Endodermal cell (in vitro differentiated cells): ENCODE results near the gene SNRNP27. TPM values are rescaled to one million over a fixed set of nuclear protein-coding genes. Genes with fewer than 3 reads are reported as not detected.

ENCODE experiments used
- DNase-seq: peaks from one replicate; pipeline ENCODE4 v3.0.0-alpha.2; 2017
- H3K27ac ChIP-seq: 2 replicates; pipeline ENCODE4 v1.5.1; 2013; ENCODE audit warnings: mild to moderate bottlenecking, low read depth, low read length, moderate library complexity
- H3K27me3 ChIP-seq: 2 replicates; pipeline ENCODE4 v1.6.1; 2013; ENCODE audit warnings: mild to moderate bottlenecking, low read length, moderate library complexity; ENCODE audit not compliant: insufficient read depth, control insufficient read depth, poor library complexity, severe bottlenecking
- H3K36me3 ChIP-seq: 2 replicates; pipeline ENCODE4 v1.7.0; 2013; ENCODE audit warnings: mild to moderate bottlenecking, low read length, moderate library complexity; ENCODE audit not compliant: control insufficient read depth, insufficient read depth
- H3K4me1 ChIP-seq: one replicate; pipeline ENCODE4 v1.7.0; 2013; ENCODE audit warnings: low read length; ENCODE audit not compliant: control insufficient read depth, insufficient read depth
- H3K4me3 ChIP-seq: 2 replicates; pipeline ENCODE4 v1.5.1; 2013; ENCODE audit warnings: mild to moderate bottlenecking, low read length, moderate library complexity
- H3K9ac ChIP-seq: 2 replicates; pipeline ENCODE4 v1.6.1; 2013; ENCODE audit warnings: mild to moderate bottlenecking, low read length, moderate library complexity; ENCODE audit not compliant: poor library complexity, severe bottlenecking; ENCODE audit errors: extremely low read depth
- H3K9me3 ChIP-seq: 2 replicates; pipeline ENCODE4 v1.6.1; 2013; ENCODE audit warnings: mild to moderate bottlenecking, low read length, moderate library complexity; ENCODE audit not compliant: control insufficient read depth
- H3K27ac Mint-ChIP-seq: 2 replicates; pipeline ENCODE4 v1.8.0; 2020; ENCODE audit warnings: mixed read lengths
- H3K27me3 Mint-ChIP-seq: 2 replicates; pipeline ENCODE4 v1.8.0; 2021; ENCODE audit warnings: mild to moderate bottlenecking, mixed read lengths; ENCODE audit not compliant: insufficient read depth
- H3K36me3 Mint-ChIP-seq: 2 replicates; pipeline ENCODE4 v1.8.0; 2020; ENCODE audit warnings: low read depth, mixed read lengths
- H3K4me1 Mint-ChIP-seq: 2 replicates; pipeline ENCODE4 v1.8.0; 2020; ENCODE audit warnings: mixed read lengths
- H3K4me3 Mint-ChIP-seq: 2 replicates; pipeline ENCODE4 v1.8.0; 2020; ENCODE audit warnings: mild to moderate bottlenecking, moderate library complexity, mixed read lengths
- H3K9me3 Mint-ChIP-seq: 2 replicates; pipeline ENCODE4 v1.8.0; 2020; ENCODE audit warnings: mild to moderate bottlenecking, mixed read lengths
- WGBS, 2 experiments: methylation state at CpG; one replicate each; pipeline versions ENCODE4 v1.1.5 to v1.1.7; 2013; ENCODE audit warnings: missing lambda C conversion rate in 2 of 2, mixed read lengths in 1 of 2; ENCODE audit not compliant: insufficient coverage in 1 of 2, insufficient read length in 1 of 2; 5-methylcytosine and 5-hydroxymethylcytosine counted together
- long read RNA-seq, 4 experiments: library from polyadenylated mRNA in 2 of 4; library from RNA in 1 of 4; library from capped mRNA in 1 of 4; stranded (forward) in 3 of 4; unstranded in 1 of 4; transcript quantifications; one replicate each; pipeline ENCODE4 v2.0.0, GENCODE V29; 2020 to 2021; ENCODE audit warnings: inconsistent platforms in 1 of 4
- polyA plus RNA-seq, 2 experiments: library from polyadenylated mRNA; stranded (reverse); fragments of 50-300 nt; gene quantifications; one replicate each; pipeline ENCODE4 v1.2.3, GENCODE V29; 2013
- total RNA-seq, 2 donors: library from RNA; stranded (reverse); fragmentation: NEBNext Ultra II Directional in 1 of 2; extraction: Animal tissue kit (Norgen Biotek cat#: 25700) in 1 of 2; gene quantifications; 2 replicates in 1 of 2; 3 replicates in 1 of 2; pipeline ENCODE4 v1.2.1, GENCODE V29; 2021
- TF ChIP-seq, protein P1 (sequence below): fragments of 200-600 bp; sonication (generic); conservative IDR thresholded peaks from 2 replicates; pipeline ENCODE4 v1.5.0; 2021; ENCODE audit warnings: antibody characterized with exemption, mild to moderate bottlenecking

SNRNP27 gene, protein sequence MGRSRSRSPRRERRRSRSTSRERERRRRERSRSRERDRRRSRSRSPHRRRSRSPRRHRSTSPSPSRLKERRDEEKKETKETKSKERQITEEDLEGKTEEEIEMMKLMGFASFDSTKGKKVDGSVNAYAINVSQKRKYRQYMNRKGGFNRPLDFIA
- 10 to 100 TPM; 56.2 to 64.9 TPM for total RNA-seq
- polyA plus RNA-seq (2013, experiment 1 of 2): 58.2 TPM
- polyA plus RNA-seq (2013, experiment 2 of 2): 53.0 TPM
- long read RNA-seq, experiment 1, transcript SNRNP27-201 (6 exons, 1,802 nt): major isoform, 13 of 28 reads
- long read RNA-seq, experiment 1, partial matches to known transcripts: 13 of 28 reads
- long read RNA-seq, experiment 1, other reads (novel, unspliced or antisense): 1 of 28 reads
- long read RNA-seq, experiment 2, transcript SNRNP27-203 (7 exons, 766 nt): minor isoform, 6 of 70 reads
- long read RNA-seq, experiment 2, transcript SNRNP27-201 (6 exons, 1,802 nt): major isoform, 64 of 70 reads
- long read RNA-seq, experiment 2, partial matches to known transcripts: 0 of 70 reads
- long read RNA-seq, experiment 2, other reads (novel, unspliced or antisense): 0 of 70 reads
- long read RNA-seq, experiment 3, transcript SNRNP27-201 (6 exons, 1,802 nt): major isoform, 93 of 100 reads
- long read RNA-seq, experiment 3, partial matches to known transcripts: 5 of 100 reads
- long read RNA-seq, experiment 3, other reads (novel, unspliced or antisense): 1 of 100 reads
- long read RNA-seq, experiment 4, transcript SNRNP27-201 (6 exons, 1,802 nt): major isoform, 76 of 79 reads
- long read RNA-seq, experiment 4, partial matches to known transcripts: 2 of 79 reads
- long read RNA-seq, experiment 4, other reads (novel, unspliced or antisense): 0 of 79 reads

DNA sequence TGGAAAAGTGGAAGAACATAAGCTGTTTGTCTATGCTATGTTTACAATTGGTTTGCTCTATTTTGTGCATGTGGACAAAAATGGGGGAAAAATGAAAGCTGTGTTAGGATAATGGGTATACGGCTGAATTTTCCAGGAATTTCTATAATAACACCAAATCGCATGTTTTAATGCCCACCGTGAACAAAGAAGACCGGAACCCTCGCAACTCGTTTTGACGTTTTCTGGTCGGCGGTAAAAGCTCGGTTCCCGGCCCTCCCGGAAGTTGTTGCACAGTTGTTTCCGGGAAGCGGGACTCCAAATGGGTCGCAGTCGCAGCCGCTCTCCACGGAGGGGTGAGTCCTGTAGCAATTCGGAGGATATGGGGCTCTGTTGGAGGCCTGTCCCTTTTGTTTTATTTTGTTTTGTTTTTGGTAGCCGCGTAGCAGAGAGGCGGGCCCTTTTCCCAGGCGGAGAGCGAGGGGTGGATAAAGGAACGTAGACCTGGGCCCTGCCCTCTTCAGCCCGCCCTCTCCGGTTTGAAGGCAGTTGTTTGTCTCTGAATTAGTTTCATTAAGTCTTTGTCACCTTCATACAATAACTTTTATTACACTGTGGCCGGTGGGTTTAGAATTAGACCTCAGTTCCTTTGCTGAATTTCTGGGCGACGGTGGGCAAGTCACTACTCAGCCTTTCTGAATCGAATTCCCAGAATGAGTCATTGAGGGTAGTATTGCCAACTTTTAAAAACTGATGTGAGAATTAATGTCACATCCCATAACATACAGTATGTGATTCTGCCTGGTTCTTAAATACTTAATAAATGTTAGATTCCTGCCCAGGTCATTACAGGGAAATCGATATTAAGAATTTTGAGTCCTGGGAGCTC, at the start of gene SNRNP27:
Gene SNRNP27 (plus strand): TSS at position 273 of the 868 bp plus-strand sequence. CDS start 29 bp downstream, at position 302.
- peak; percentile 91 for DNase-seq
- peaks cover 5% of the 10 kb centered on the region for H3K4me1 ChIP-seq
- H3K9ac ChIP-seq: peak within 1 kb of the TSS; percentile 88
- peak within 1 kb of the TSS; percentile 95 for H3K4me3 Mint-ChIP-seq
- peak within 1 kb of the TSS; percentile 97 for H3K27ac Mint-ChIP-seq
- peak within 1 kb of the TSS; percentile 55 for H3K27ac ChIP-seq
- H3K9me3 Mint-ChIP-seq: peaks cover 8% of the 10 kb centered on the region
- peaks cover 2% of the 10 kb centered on the region for H3K4me1 Mint-ChIP-seq
- H3K27me3 Mint-ChIP-seq: peaks cover 30% of the 10 kb centered on the region
- 0 to 4% methylated on average over 18 to 32 of the region's 32 CpGs for WGBS, 2 experiments
- H3K9me3 ChIP-seq: peaks cover 7% of the 10 kb centered on the region
- TF ChIP-seq, protein P1, sequence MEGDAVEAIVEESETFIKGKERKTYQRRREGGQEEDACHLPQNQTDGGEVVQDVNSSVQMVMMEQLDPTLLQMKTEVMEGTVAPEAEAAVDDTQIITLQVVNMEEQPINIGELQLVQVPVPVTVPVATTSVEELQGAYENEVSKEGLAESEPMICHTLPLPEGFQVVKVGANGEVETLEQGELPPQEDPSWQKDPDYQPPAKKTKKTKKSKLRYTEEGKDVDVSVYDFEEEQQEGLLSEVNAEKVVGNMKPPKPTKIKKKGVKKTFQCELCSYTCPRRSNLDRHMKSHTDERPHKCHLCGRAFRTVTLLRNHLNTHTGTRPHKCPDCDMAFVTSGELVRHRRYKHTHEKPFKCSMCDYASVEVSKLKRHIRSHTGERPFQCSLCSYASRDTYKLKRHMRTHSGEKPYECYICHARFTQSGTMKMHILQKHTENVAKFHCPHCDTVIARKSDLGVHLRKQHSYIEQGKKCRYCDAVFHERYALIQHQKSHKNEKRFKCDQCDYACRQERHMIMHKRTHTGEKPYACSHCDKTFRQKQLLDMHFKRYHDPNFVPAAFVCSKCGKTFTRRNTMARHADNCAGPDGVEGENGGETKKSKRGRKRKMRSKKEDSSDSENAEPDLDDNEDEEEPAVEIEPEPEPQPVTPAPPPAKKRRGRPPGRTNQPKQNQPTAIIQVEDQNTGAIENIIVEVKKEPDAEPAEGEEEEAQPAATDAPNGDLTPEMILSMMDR: no peak
- H3K36me3 ChIP-seq: peaks cover 35% of the 10 kb centered on the region
- H3K4me3 ChIP-seq: peak within 1 kb of the TSS; percentile 92
- H3K36me3 Mint-ChIP-seq: peaks cover 30% of the 10 kb centered on the region
- H3K27me3 ChIP-seq: peaks cover 14% of the 10 kb centered on the region

DNA sequence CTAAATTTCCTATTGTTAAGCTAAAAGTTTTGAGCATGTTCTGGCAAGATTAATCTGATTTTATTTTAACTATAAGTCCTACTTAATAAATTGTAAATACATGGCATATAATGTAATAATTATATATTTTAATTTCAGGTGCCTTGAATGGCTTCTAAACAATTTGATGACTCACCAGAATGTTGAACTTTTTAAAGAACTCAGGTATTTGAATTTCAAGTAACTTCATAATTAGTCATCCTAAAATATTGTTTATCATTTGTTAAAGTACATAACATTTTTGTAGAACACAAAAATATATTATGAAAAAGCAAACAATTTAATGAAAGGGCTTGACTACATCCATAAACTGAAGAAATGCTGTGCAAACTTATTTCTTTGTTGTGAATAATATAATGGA, 49.8 kb upstream of the SNRNP27 start:
- no peak overlapping the region for H3K27ac ChIP-seq
- TF ChIP-seq, protein P1: no peak

DNA sequence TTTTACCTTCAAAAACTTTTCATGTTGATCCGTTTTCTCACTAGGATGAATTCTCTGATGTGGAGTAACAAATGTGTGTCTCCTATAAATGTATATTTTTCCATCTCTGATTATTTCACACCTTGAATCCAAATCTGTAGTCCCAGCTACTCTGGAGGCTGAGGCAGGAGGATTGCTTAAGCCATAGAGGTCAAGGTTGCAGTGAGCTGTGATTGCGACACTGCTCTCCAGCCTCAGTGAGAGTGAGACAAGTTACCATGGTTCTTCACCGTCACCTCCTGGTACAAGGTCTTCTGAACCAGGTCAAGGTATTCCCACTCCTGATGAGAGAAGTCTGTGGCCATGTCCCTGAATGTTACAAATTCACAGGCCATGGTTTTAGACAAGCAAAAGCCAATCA, 49.2 kb upstream of the SNRNP27 start:
- Mint-ChIP-seq H3K4me3 (no peak overlapping the region), H3K27ac (no peak overlapping the region), H3K36me3 (peaks cover 45% of the 10 kb centered on the region), H3K27me3 (no peaks in the 10 kb centered on the region), H3K4me1 (peaks cover 21% of the 10 kb centered on the region), H3K9me3 (no peaks in the 10 kb centered on the region)
- Histone ChIP-seq H3K27me3 (peaks cover 13% of the 10 kb centered on the region), H3K4me1 (peaks cover 13% of the 10 kb centered on the region), H3K4me3 (no peak overlapping the region), H3K9ac (no peak overlapping the region), H3K36me3 (peaks cover 55% of the 10 kb centered on the region), H3K27ac (no peak overlapping the region), H3K9me3 (no peaks in the 10 kb centered on the region)
- DNase-seq: no peak
- 89 to 97% methylated on average over 2 of the region's 3 CpGs for WGBS, 2 experiments
- TF ChIP-seq, protein P1: no peak

More for the DNA sequence above, 49.8 kb upstream of the SNRNP27 start:
- Histone ChIP-seq H3K4me1 (peaks cover 8% of the 10 kb centered on the region), H3K27me3 (peaks cover 13% of the 10 kb centered on the region), H3K36me3 (peaks cover 52% of the 10 kb centered on the region), H3K9me3 (no peaks in the 10 kb centered on the region), H3K4me3 (no peak overlapping the region), H3K9ac (no peak overlapping the region)
- Mint-ChIP-seq H3K27ac (no peak overlapping the region), H3K4me1 (peaks cover 23% of the 10 kb centered on the region), H3K27me3 (no peaks in the 10 kb centered on the region), H3K36me3 (peaks cover 45% of the 10 kb centered on the region), H3K9me3 (no peaks in the 10 kb centered on the region), H3K4me3 (no peak overlapping the region)
- DNase-seq: no peak
